Activated B cell treated with CpG ODN at 0.5 μM for 24 hours (primary cell): ENCODE data around the gene CNBD2. TPM values are rescaled to one million over a fixed set of nuclear protein-coding genes. Genes with fewer than 3 reads are reported as not detected.

ENCODE experiments used
- ATAC-seq: fragments of 200-7000 bp; cut with Tn5 transposase; one replicate; pipeline ENCODE4 v1.10.0; 2021; ENCODE audit warnings: low read depth, mild to moderate bottlenecking, moderate library complexity
- CTCF ChIA-PET: fragments of 350-600 bp; sonication (Branson Sonifier 250); formaldehyde crosslinking; loops from one replicate; lab custom pipeline; 2021; ENCODE audit warnings: antibody characterized with exemption; lab: Charles Lee
- POLR2A ChIA-PET: fragments of 350-600 bp; sonication (Branson Sonifier 250); formaldehyde crosslinking; loops from one replicate; lab custom pipeline; 2021; ENCODE audit warnings: antibody characterized with exemption; lab: Charles Lee
- DNase-seq: peaks from one replicate; pipeline ENCODE4 v3.0.0; 2022
- H3K27ac Mint-ChIP-seq: one replicate; pipeline ENCODE4 v1.8.0; 2020; ENCODE audit warnings: mixed read lengths
- H3K27me3 Mint-ChIP-seq: one replicate; pipeline ENCODE4 v1.8.0; 2021; ENCODE audit warnings: mixed read lengths
- H3K36me3 Mint-ChIP-seq: one replicate; pipeline ENCODE4 v1.8.0; 2021; ENCODE audit warnings: low read depth, mixed read lengths
- H3K4me1 Mint-ChIP-seq: one replicate; pipeline ENCODE4 v1.8.0; 2021; ENCODE audit warnings: mixed read lengths
- H3K4me3 Mint-ChIP-seq: one replicate; pipeline ENCODE4 v1.8.0; 2020; ENCODE audit warnings: mild to moderate bottlenecking, mixed read lengths
- H3K9me3 Mint-ChIP-seq: one replicate; pipeline ENCODE4 v1.8.0; 2020; ENCODE audit warnings: mixed read lengths
- CTCF ChIP-seq: fragments of 200-600 bp; IDR thresholded peaks from one replicate; pipeline ENCODE4 v1.8.0; 2022; ENCODE audit warnings: antibody characterized with exemption, mild to moderate bottlenecking
- intact Hi-C: fragments of 100-400 bp; cut with micrococcal nuclease; formaldehyde crosslinking; loops from one replicate; pipeline ENCODE4 v1.15.1; 2024
- total RNA-seq: library from RNA; stranded (reverse); gene quantifications from 2 replicates; pipeline ENCODE4 v1.2.3, GENCODE V29; 2022

The CNBD2 gene
- total RNA-seq, 1 donor from 2014 or later = 5.6 TPM

- CTCF ChIA-PET = interaction anchor here (1.2 kb wide), 1 partner anchor 107 kb away, joined by 5 read pairs; no protein-coding TSS in a partner anchor
Observed at GRCh38 chr20:36031806-36032205, 63.4 kb downstream of the CNBD2 start.

DNA sequence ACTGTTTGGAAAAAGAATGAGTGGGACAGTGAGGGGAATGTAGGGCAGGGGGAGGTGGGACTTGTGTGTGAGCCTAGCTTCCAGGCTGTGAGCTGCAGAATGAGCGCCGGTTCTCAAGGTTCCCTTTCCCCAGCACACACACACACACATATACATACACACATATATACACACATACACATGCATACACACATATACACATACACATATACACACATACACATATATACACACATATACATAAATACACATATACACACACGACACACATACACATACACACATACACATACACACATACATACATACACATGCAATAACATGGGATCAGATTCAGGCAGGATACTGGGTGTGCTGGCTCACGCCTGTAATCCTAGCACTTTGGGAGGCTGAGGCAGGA is 66.5 kb downstream of the CNBD2 start:
- DNase-seq = no peak
- no peaks in the 10 kb centered on the region for H3K36me3 Mint-ChIP-seq
- no peak for TF ChIP-seq CTCF
- H3K4me1 Mint-ChIP-seq = no peaks in the 10 kb centered on the region
- CTCF ChIA-PET = interaction anchor here (1.0 kb wide), 1 partner anchor 104 kb away, joined by 3 read pairs; no protein-coding TSS in a partner anchor
- no peaks in the 10 kb centered on the region for H3K9me3 Mint-ChIP-seq
- H3K27ac Mint-ChIP-seq = no peak overlapping the region
- intact Hi-C loops = no loop called here
- no peak overlapping the region for H3K4me3 Mint-ChIP-seq
- peaks cover 2% of the 10 kb centered on the region for H3K27me3 Mint-ChIP-seq
- ATAC-seq = no peak
- POLR2A ChIA-PET = no interaction called here

More at GRCh38 chr20:36031806-36032205, 63.4 kb downstream of the CNBD2 start:
- H3K4me1 Mint-ChIP-seq = no peaks in the 10 kb centered on the region
- ATAC-seq (no peak), DNase-seq (no peak)
- intact Hi-C loops = no loop called here
- no peak overlapping the region for H3K4me3 Mint-ChIP-seq
- no peak overlapping the region for H3K27ac Mint-ChIP-seq
- H3K27me3 Mint-ChIP-seq = peaks cover 2% of the 10 kb centered on the region
- no peaks in the 10 kb centered on the region for H3K36me3 Mint-ChIP-seq
- TF ChIP-seq CTCF = no peak
- no peaks in the 10 kb centered on the region for H3K9me3 Mint-ChIP-seq
- POLR2A ChIA-PET = no interaction called here

DNA sequence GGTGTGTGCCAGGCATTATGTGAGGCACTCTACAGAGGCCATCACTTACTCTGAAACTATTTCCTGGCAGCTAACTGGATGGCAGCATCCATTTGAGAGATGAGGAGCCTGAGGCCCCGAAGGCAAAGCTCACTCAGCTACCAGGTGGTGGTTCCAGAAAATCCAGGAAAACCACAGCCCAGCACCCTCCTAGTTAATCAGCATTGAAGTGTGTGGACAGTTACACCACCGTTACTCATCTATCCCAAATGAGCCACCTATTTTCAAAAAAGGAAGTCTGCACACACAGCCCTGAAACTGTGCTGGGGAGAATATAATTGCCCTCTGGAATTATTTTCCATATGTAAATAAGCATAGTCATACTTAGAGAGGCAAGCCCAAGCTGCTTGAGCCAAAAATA is 67.4 kb downstream of the CNBD2 start:
- intact Hi-C loops = no loop called here
- peaks cover 2% of the 10 kb centered on the region for H3K27me3 Mint-ChIP-seq
- no peak overlapping the region for H3K4me3 Mint-ChIP-seq
- no peak for ATAC-seq
- DNase-seq = no peak
- POLR2A ChIA-PET = no interaction called here
- no peak overlapping the region for H3K27ac Mint-ChIP-seq
- no peaks in the 10 kb centered on the region for H3K36me3 Mint-ChIP-seq
- no peaks in the 10 kb centered on the region for H3K9me3 Mint-ChIP-seq
- peaks cover 3% of the 10 kb centered on the region for H3K4me1 Mint-ChIP-seq
- CTCF ChIA-PET = interaction anchor here (1.0 kb wide), 1 partner anchor 103 kb away, joined by 3 read pairs; no protein-coding TSS in a partner anchor
- TF ChIP-seq CTCF = no peak

- CTCF ChIA-PET = no interaction called here
Observed at GRCh38 chr20:36036688-36037087, 68.3 kb downstream of the CNBD2 start.

DNA sequence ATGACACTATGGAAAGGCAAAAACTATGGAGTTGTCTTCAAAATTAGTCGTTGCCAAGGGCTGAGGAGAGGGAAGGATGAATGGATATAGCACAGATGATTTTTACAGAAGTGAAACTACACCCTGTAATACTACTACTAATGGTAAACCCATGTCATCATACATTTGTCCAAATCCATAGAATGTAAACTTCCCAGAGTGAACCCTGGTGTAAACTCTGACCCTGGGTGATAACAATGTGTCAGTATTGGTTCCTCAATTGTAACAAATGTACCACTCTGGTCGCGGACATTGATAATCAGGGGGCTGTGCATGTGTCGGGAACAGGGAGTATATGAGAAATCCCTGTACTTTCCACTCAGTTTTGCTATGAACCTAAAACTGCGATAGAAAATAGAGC is 72.2 kb downstream of the CNBD2 start:
- no peak for DNase-seq
- H3K27ac Mint-ChIP-seq = no peak overlapping the region
- POLR2A ChIA-PET = interaction anchor here (0.6 kb wide), 1 partner anchor 126 kb away, joined by 4 read pairs; no protein-coding TSS in a partner anchor
- peaks cover 12% of the 10 kb centered on the region for H3K36me3 Mint-ChIP-seq
- ATAC-seq = no peak
- no peak overlapping the region for H3K4me3 Mint-ChIP-seq
- TF ChIP-seq CTCF = no peak
- intact Hi-C loops = no loop called here
- H3K4me1 Mint-ChIP-seq = peaks cover 7% of the 10 kb centered on the region
- CTCF ChIA-PET = no interaction called here
- no peaks in the 10 kb centered on the region for H3K9me3 Mint-ChIP-seq
- no peaks in the 10 kb centered on the region for H3K27me3 Mint-ChIP-seq

More at GRCh38 chr20:36036688-36037087, 68.3 kb downstream of the CNBD2 start:
- ATAC-seq (no peak), DNase-seq (no peak)
- H3K36me3 Mint-ChIP-seq = no peaks in the 10 kb centered on the region
- POLR2A ChIA-PET = no interaction called here
- intact Hi-C loops = no loop called here
- no peaks in the 10 kb centered on the region for H3K9me3 Mint-ChIP-seq
- peaks cover 3% of the 10 kb centered on the region for H3K4me1 Mint-ChIP-seq
- no peak for TF ChIP-seq CTCF
- H3K27me3 Mint-ChIP-seq = no peaks in the 10 kb centered on the region
- no peak overlapping the region for H3K4me3 Mint-ChIP-seq
- no peak overlapping the region for H3K27ac Mint-ChIP-seq
